Liver (tissue), 9 donors: ENCODE measurements around the gene MAB21L4. TPM values are rescaled to one million over a fixed set of nuclear protein-coding genes. Genes with fewer than 3 reads are reported as not detected.

Experiments used
- DNase-seq: peaks from one replicate; pipeline ENCODE4 v3.0.0-alpha.2; 2017; ENCODE audit warnings: low spot score
- H3K27ac ChIP-seq, 2 donors: one replicate each; pipeline ENCODE4 v1.7.0; 2013; ENCODE audit warnings: inconsistent platforms in 2 of 2, low read length in 2 of 2, control low read depth in 1 of 2, low read depth in 1 of 2, mild to moderate bottlenecking in 1 of 2
- H3K27me3 ChIP-seq, 4 donors: one replicate each; pipeline versions ENCODE4 v1.6.1 to v1.7.0; 2013; ENCODE audit warnings: low read length in 3 of 4, inconsistent platforms in 1 of 4, mild to moderate bottlenecking in 1 of 4, moderate library complexity in 1 of 4; ENCODE audit not compliant: control insufficient read depth in 4 of 4, insufficient read depth in 4 of 4
- H3K36me3 ChIP-seq, 4 donors: one replicate each; pipeline versions ENCODE4 v1.6.1 to v1.7.0; 2013; ENCODE audit warnings: low read length in 3 of 4, mild to moderate bottlenecking in 3 of 4, low read depth in 1 of 4, moderate library complexity in 1 of 4; ENCODE audit not compliant: control insufficient read depth in 4 of 4, insufficient read depth in 3 of 4
- H3K4me1 ChIP-seq, 4 donors: one replicate each; pipeline versions ENCODE4 v1.6.1 to v1.7.0; 2013; ENCODE audit warnings: low read length in 3 of 4, mild to moderate bottlenecking in 3 of 4, moderate library complexity in 1 of 4; ENCODE audit not compliant: control insufficient read depth in 4 of 4, insufficient read depth in 4 of 4
- H3K4me3 ChIP-seq, 3 donors: one replicate each; pipeline versions ENCODE4 v1.6.1 to v1.7.0; 2013; ENCODE audit warnings: low read length in 3 of 3, control low read depth in 1 of 3, low read depth in 1 of 3, mild to moderate bottlenecking in 1 of 3
- H3K9ac ChIP-seq, 2 donors: one replicate each; pipeline ENCODE4 v1.7.0; 2013; ENCODE audit warnings: low read length in 2 of 2, mild to moderate bottlenecking in 2 of 2, moderate library complexity in 2 of 2, control low read depth in 1 of 2, low read depth in 1 of 2
- H3K9me3 ChIP-seq, 4 donors: one replicate each; pipeline versions ENCODE4 v1.6.1 to v1.7.0; 2013; ENCODE audit warnings: low read length in 3 of 4; ENCODE audit not compliant: control insufficient read depth in 4 of 4
- EGR1 ChIP-seq, 2 donors: IDR thresholded peaks; 2 replicates each; pipeline ENCODE4 v1.6.1; 2016 to 2018; ENCODE audit warnings: antibody characterized with exemption in 2 of 2, low read depth in 2 of 2
- FOXA1 ChIP-seq: IDR thresholded peaks from 2 replicates; pipeline ENCODE4 v1.6.1; 2016; ENCODE audit warnings: antibody characterized with exemption
- FOXA2 ChIP-seq: IDR thresholded peaks from 2 replicates; pipeline ENCODE4 v1.6.1; 2016; ENCODE audit warnings: antibody characterized with exemption
- GABPA ChIP-seq, 2 donors: IDR thresholded peaks in 1 of 2; conservative IDR thresholded peaks in 1 of 2; 2 replicates each; pipeline ENCODE4 v1.6.1; 2016; ENCODE audit warnings: antibody characterized with exemption in 2 of 2, mild to moderate bottlenecking in 1 of 2, moderate library complexity in 1 of 2
- HNF4A ChIP-seq, 2 donors: conservative IDR thresholded peaks; 2 replicates each; pipeline ENCODE4 v1.6.1; 2016; ENCODE audit warnings: antibody characterized with exemption in 2 of 2, mild to moderate bottlenecking in 2 of 2
- HNF4G ChIP-seq: IDR thresholded peaks from 2 replicates; pipeline ENCODE4 v1.6.1; 2016; ENCODE audit warnings: antibody characterized with exemption
- JUND ChIP-seq, 2 donors: IDR thresholded peaks; 2 replicates each; pipeline ENCODE4 v1.6.1; 2016; ENCODE audit warnings: antibody characterized with exemption in 2 of 2
- NR2F2 ChIP-seq: IDR thresholded peaks from 2 replicates; pipeline ENCODE4 v1.6.1; 2016; ENCODE audit warnings: antibody characterized with exemption
- RAD21 ChIP-seq, 2 donors: IDR thresholded peaks; 2 replicates each; pipeline ENCODE4 v1.6.1; 2016; ENCODE audit warnings: antibody characterized with exemption in 2 of 2, mild to moderate bottlenecking in 2 of 2
- RXRA ChIP-seq, 2 donors: IDR thresholded peaks; 2 replicates each; pipeline ENCODE4 v1.6.1; 2017 to 2018; ENCODE audit warnings: antibody characterized with exemption in 2 of 2, mild to moderate bottlenecking in 1 of 2
- SP1 ChIP-seq: IDR thresholded peaks from 2 replicates; pipeline ENCODE4 v1.6.1; 2018; ENCODE audit warnings: antibody characterized with exemption, mild to moderate bottlenecking
- TAF1 ChIP-seq: conservative IDR thresholded peaks from 2 replicates; pipeline ENCODE4 v1.6.1; 2016; ENCODE audit warnings: antibody characterized with exemption, mild to moderate bottlenecking
- YY1 ChIP-seq: IDR thresholded peaks from 2 replicates; pipeline ENCODE4 v1.6.1; 2016; ENCODE audit warnings: antibody characterized with exemption, mild to moderate bottlenecking
- WGBS: extraction: QIAGEN DNeasy Blood & Tissue Kit; methylation state at CpG from one replicate; pipeline ENCODE4 v1.1.7; 2013; 5-methylcytosine and 5-hydroxymethylcytosine counted together
- polyA plus RNA-seq, 2 donors: library from polyadenylated mRNA; stranded (reverse) in 1 of 2; unstranded in 1 of 2; fragments of 200-250 nt in 1 of 2; fragments of >200 nt in 1 of 2; fragmentation: Nextera tagmentation in 1 of 2; extraction: Ambion mirVana in 1 of 2; gene quantifications; one replicate each; pipeline versions ENCODE4 v1.2.1 to v1.2.3, GENCODE V29; 2013 to 2015
- total RNA-seq, 2 donors: library from RNA; depleted of rRNA; stranded (reverse); fragments of >200 nt; gene quantifications; one replicate each; pipeline ENCODE4 v1.2.3, GENCODE V29; 2014
- TF ChIP-seq, protein P1 (sequence below): IDR thresholded peaks from 2 replicates; pipeline ENCODE4 v1.6.1; 2016; ENCODE audit warnings: antibody characterized with exemption
- TF ChIP-seq, protein P2 (sequence below): fragments of 150-350 bp; IDR thresholded peaks from 2 replicates; pipeline ENCODE4 v1.5.1; 2017; ENCODE audit warnings: improper control_type of control experiment, low read depth, low read length; ENCODE audit not compliant: missing input control
- TF ChIP-seq, protein P3 (sequence below): IDR thresholded peaks from 2 replicates; pipeline ENCODE4 v1.6.1; 2016; ENCODE audit warnings: antibody characterized with exemption
- TF ChIP-seq, protein P4 (sequence below): IDR thresholded peaks from 2 replicates; pipeline ENCODE4 v1.6.1; 2016; ENCODE audit warnings: antibody characterized with exemption
- donor health status: healthy.
- donor health status: healthy.
- donor health status: healthy.
- donor health status: healthy.
- donor health status: healthy.

The MAB21L4 gene
- total and polyA plus RNA-seq, 4 donors: 0.59 to 8.8 (median 1.1) TPM

DNA sequence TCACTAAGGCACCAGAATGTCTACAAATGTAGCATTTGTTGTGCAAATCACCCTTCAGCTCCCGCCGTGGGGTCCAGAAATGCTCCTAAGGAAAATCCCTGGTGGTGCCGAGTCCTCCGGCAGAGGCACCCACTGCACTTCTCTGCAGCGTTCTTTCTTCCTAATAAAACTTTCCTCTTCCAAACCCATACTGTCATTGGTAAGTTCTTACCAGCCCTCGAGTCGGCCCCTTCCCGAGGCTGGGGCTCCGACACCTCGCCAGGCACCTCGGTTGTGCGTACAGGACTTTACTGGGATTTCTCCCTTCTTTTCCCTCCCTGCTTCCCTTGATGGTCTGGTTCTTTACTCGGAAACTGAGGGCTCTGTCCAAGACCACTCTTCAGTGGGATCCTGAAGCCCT is 37.6 kb downstream of the MAB21L4 start:
- Histone ChIP-seq H3K36me3 (no peaks in the 10 kb centered on the region), H3K9ac (no peak overlapping the region), H3K27ac (peak overlapping the region; percentile 87 to 90), H3K4me3 (no peak overlapping the region), H3K9me3 (no peaks in the 10 kb centered on the region), H3K27me3 (no peaks in the 10 kb centered on the region), H3K4me1 (peaks cover 17 to 67% (median 45%) of the 10 kb centered on the region in 4 donors)
- 87% methylated on average over 13 of the region's 13 CpGs for WGBS
- no peak for TF ChIP-seq YY1
- TF ChIP-seq EGR1 (IDR thresholded peaks at IDR 0.05; ENCODE audit: low read depth in 2 of 2): no peak
- no peak for TF ChIP-seq GABPA (IDR thresholded peaks at IDR 0.05 in 1 of 2, conservative IDR thresholded peaks at IDR 0.05 in 1 of 2)
- TF ChIP-seq, protein P1, sequence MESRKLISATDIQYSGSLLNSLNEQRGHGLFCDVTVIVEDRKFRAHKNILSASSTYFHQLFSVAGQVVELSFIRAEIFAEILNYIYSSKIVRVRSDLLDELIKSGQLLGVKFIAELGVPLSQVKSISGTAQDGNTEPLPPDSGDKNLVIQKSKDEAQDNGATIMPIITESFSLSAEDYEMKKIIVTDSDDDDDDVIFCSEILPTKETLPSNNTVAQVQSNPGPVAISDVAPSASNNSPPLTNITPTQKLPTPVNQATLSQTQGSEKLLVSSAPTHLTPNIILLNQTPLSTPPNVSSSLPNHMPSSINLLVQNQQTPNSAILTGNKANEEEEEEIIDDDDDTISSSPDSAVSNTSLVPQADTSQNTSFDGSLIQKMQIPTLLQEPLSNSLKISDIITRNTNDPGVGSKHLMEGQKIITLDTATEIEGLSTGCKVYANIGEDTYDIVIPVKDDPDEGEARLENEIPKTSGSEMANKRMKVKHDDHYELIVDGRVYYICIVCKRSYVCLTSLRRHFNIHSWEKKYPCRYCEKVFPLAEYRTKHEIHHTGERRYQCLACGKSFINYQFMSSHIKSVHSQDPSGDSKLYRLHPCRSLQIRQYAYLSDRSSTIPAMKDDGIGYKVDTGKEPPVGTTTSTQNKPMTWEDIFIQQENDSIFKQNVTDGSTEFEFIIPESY: no peak
- no peak for TF ChIP-seq RAD21 (IDR thresholded peaks at IDR 0.05)
- TF ChIP-seq, protein P2, sequence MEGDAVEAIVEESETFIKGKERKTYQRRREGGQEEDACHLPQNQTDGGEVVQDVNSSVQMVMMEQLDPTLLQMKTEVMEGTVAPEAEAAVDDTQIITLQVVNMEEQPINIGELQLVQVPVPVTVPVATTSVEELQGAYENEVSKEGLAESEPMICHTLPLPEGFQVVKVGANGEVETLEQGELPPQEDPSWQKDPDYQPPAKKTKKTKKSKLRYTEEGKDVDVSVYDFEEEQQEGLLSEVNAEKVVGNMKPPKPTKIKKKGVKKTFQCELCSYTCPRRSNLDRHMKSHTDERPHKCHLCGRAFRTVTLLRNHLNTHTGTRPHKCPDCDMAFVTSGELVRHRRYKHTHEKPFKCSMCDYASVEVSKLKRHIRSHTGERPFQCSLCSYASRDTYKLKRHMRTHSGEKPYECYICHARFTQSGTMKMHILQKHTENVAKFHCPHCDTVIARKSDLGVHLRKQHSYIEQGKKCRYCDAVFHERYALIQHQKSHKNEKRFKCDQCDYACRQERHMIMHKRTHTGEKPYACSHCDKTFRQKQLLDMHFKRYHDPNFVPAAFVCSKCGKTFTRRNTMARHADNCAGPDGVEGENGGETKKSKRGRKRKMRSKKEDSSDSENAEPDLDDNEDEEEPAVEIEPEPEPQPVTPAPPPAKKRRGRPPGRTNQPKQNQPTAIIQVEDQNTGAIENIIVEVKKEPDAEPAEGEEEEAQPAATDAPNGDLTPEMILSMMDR: no peak
- TF ChIP-seq FOXA1: no peak
- DNase-seq: no peak

DNA sequence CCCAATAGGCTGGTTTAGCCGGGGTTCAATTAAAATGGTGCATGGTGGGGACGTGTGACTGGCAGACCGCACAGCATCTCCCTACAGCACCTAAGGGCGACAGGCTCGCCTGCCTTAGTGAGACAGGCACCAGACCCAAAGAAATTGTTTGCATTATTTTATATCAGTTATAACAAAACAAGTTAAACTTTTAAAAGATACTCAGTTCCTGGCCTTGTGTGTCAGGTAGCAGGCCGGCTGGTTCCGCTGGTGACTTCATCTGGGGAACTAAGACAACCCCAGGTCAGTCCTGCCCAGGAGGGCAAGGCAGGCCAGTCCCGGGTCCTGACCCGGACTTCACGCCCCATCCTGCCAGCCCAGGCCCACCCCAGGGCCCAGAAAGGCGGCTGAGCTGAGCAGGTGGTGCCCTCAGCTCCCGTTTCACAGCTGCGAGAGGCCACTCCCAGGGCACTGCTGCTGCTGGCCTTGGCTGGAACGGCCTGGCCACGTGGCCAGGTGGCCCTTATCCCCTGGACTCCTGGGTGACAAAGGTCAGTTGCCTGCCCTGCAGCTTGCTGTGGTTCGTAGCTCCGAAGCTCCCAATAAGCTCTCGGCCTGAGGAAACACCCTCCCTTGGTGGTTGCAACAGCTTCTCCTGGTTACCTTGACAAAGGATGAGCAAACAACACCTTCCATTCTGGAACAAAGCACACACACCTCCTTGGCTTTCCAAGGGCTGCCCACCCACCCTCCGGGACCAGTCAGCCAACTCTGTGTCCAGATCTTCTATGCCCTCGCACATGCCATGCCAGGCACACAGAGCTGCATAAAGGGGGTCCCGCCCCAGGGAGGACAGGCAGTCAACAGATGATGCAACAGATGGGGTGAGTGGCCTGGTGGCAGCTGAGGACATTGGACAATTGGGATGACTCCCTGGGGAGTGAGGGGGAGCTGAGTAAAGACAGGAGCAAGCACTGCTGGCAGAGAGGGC is 38.6 kb downstream of the MAB21L4 start:
- peak; percentile 71 for DNase-seq
- no peaks in the 10 kb centered on the region for H3K36me3 ChIP-seq
- WGBS: 32% methylated on average over 21 of the region's 21 CpGs
- H3K9me3 ChIP-seq: no peaks in the 10 kb centered on the region
- H3K9ac ChIP-seq: peak overlapping the region in 1 of 2 donors; percentile 19
- H3K27me3 ChIP-seq: no peaks in the 10 kb centered on the region
- peaks cover 17 to 59% (median 40%) of the 10 kb centered on the region in 4 donors for H3K4me1 ChIP-seq
- peak overlapping the region; percentile 87 to 90 for H3K27ac ChIP-seq
- H3K4me3 ChIP-seq: peak overlapping the region in 1 of 3 donors; percentile 12
- TF ChIP-seq JUND (IDR thresholded peaks at IDR 0.05) (peak; percentile 80 to 83), YY1 (peak; percentile 58), RXRA (IDR thresholded peaks at IDR 0.05) (peak; percentile 96 to 98), NR2F2 (peak; percentile 50), SP1 (peak; percentile 100), FOXA2 (peak; percentile 45), GABPA (IDR thresholded peaks at IDR 0.05 in 1 of 2, conservative IDR thresholded peaks at IDR 0.05 in 1 of 2) (peak in 1 of 2 donors; percentile 23), EGR1 (IDR thresholded peaks at IDR 0.05; ENCODE audit: low read depth in 2 of 2) (peak; percentile 44 to 60), TAF1 (peak; percentile 27), HNF4G (peak; percentile 97), FOXA1 (peak; percentile 48), HNF4A (conservative IDR thresholded peaks at IDR 0.05) (peak; percentile 94 to 97), RAD21 (IDR thresholded peaks at IDR 0.05) (peak in 1 of 2 donors; percentile 45)
- TF ChIP-seq, protein P2: no peak
- TF ChIP-seq, protein P3, sequence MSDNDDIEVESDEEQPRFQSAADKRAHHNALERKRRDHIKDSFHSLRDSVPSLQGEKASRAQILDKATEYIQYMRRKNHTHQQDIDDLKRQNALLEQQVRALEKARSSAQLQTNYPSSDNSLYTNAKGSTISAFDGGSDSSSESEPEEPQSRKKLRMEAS: peak; percentile 70
- TF ChIP-seq, protein P4, sequence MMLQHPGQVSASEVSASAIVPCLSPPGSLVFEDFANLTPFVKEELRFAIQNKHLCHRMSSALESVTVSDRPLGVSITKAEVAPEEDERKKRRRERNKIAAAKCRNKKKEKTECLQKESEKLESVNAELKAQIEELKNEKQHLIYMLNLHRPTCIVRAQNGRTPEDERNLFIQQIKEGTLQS: peak; percentile 97
- TF ChIP-seq, protein P1: peak; percentile 91
